ENCODE measurements around the gene CELF2.

The CELF2 gene

DNA sequence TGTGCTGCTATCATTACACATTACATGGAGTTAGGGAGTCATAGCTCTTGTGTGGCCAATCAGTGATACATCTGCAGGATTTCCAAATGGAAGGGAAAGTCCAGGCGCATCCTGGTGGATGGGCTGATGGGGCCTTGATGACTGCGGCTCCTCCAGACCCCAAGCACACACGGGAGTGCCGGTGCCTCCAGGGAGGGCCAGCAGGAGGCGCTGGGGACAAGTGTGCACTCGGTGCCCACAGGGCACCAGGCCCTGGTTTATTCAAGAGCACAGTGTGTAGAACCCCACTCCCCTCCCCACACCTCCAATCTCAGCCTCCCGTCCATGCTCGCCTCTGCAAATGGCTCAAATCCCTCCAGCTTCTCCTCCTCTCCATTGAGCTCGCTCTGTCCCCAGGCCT is 349.8 kb downstream of the CELF2 start:
- no peak for DNase-seq

GRCh38 chr10:11373717-11374171 is 356.1 kb downstream of the CELF2 start:
- DNase-seq: no peak

GRCh38 chr10:11377267-11377666 is 359.6 kb downstream of the CELF2 start:
- DNase-seq: no peak

GRCh38 chr10:11378835-11379234 is 361.2 kb downstream of the CELF2 start:
- no peak for DNase-seq

GRCh38 chr10:11379771-11380170 is 362.1 kb downstream of the CELF2 start:
- no peak for DNase-seq

GRCh38 chr10:11381023-11381422 is 363.4 kb downstream of the CELF2 start:
- DNase-seq: no peak

GRCh38 chr10:11381511-11381910 is 363.8 kb downstream of the CELF2 start:
- DNase-seq: no peak

DNA sequence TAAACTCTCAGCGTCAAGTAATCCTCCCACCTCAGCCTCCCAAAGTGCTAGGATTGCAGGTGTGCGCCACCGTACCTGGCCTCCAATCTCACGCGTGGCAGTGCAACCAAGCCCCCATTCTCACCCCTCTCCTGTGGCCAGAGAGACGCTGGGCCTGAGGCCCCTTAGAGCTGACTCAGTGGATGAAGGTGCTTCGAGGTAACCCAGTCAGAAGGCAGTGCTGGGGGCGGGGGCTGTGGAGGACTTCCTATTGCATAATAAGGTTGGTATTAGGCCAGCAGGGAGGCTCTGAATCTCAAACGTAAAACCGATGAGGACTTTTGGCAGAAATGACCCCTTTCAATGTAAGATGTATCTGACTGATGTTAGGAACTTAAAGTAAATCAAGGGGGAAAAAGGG is 364.5 kb downstream of the CELF2 start:
- DNase-seq: no peak

GRCh38 chr10:11386044-11386443 is 368.4 kb downstream of the CELF2 start:
- no peak for DNase-seq

Data from activated CD4-positive, alpha-beta T cell treated with anti-CD3 and anti-CD28 coated beads, Interleukin-2, Interleukin-6, amounts not matched to agents 100 ng/mL and 50 ng/mL, durations not matched to agents 16 hours and 8 hours (primary cell).